K562 (cell line): ENCODE measurements around the gene CSF1. TPM values are rescaled to one million over a fixed set of nuclear protein-coding genes. Genes with fewer than 3 reads are reported as not detected.

Source experiments
- ARHGAP35 ChIP-seq: fragments of 450-650 bp; IDR thresholded peaks from 2 replicates; pipeline ENCODE4 v1.6.1; 2018; ENCODE audit not compliant: partially characterized antibody
- BCOR ChIP-seq: fragments of 450-650 bp; IDR thresholded peaks from 2 replicates; pipeline ENCODE4 v1.6.1; 2016
- BRD9 ChIP-seq: fragments of 450-650 bp; IDR thresholded peaks from 2 replicates; pipeline ENCODE4 v1.6.1; 2018; ENCODE audit warnings: low read depth; ENCODE audit not compliant: partially characterized antibody
- CHD7 ChIP-seq: fragments of 200-600 bp; sonication (generic); IDR thresholded peaks from one replicate; pipeline ENCODE4 v1.6.1; 2012; ENCODE audit warnings: mild to moderate bottlenecking, low read depth, low read length, inconsistent platforms
- EGR1 ChIP-seq: fragments of 450-650 bp; conservative IDR thresholded peaks from 2 replicates; pipeline ENCODE4 v1.6.1; 2017; ENCODE audit warnings: mild to moderate bottlenecking
- HDAC1 ChIP-seq, 2 experiments: fragments of 450-650 bp; IDR thresholded peaks; 2 replicates each; pipeline ENCODE4 v1.6.1; 2016 to 2017; ENCODE audit warnings: inconsistent platforms in 1 of 2, mild to moderate bottlenecking in 1 of 2, moderate library complexity in 1 of 2
- IRF9 ChIP-seq: fragments of 450-650 bp; IDR thresholded peaks from 2 replicates; pipeline ENCODE4 v1.6.1; 2016; ENCODE audit warnings: missing biosample characterization, missing genetic modification characterization
- MCM3 ChIP-seq: fragments of 450-650 bp; IDR thresholded peaks from 2 replicates; pipeline ENCODE4 v1.6.1; 2016
- SMARCB1 ChIP-seq: IDR thresholded peaks from 2 replicates; pipeline ENCODE4 v1.6.1; 2011; ENCODE audit warnings: improper control_type of control experiment, low read depth; ENCODE audit not compliant: insufficient read length
- ZBTB12 ChIP-seq: fragments of 250-450 bp; sonication (Bioruptor Pico); IDR thresholded peaks from 2 replicates; pipeline ENCODE4 v1.4.0; 2020
- ZBTB34 ChIP-seq: fragments of 250-450 bp; sonication (Bioruptor Pico); IDR thresholded peaks from 2 replicates; pipeline ENCODE4 v1.8.0; 2021; ENCODE audit warnings: mild to moderate bottlenecking, moderate library complexity
- polyA plus RNA-seq, 8 experiments: library from polyadenylated mRNA; depleted of rRNA in 4 of 8; stranded (reverse) in 5 of 8; unstranded in 3 of 8; fragments of >200 nt; fragmentation: Nextera tagmentation in 2 of 8; fragmentation: Illumina TruSeq in 1 of 8; extraction: Ambion mirVana in 2 of 8; extraction: Trizol in 1 of 8; gene quantifications; 2 replicates each; pipeline versions ENCODE4 v1.2.1 to v1.2.3, GENCODE V29; 2011 to 2014; ENCODE audit warnings: inconsistent platforms in 1 of 8, missing spikeins in 1 of 8
- total RNA-seq, 7 experiments: library from RNA; depleted of rRNA in 6 of 7; stranded (reverse); fragments of >200 nt in 6 of 7; fragmentation: Illumina TruSeq in 2 of 7; extraction: Trizol in 2 of 7; gene quantifications; 2 replicates each; pipeline versions ENCODE4 v1.2.1 to v1.2.3, GENCODE V29; 2011 to 2021; ENCODE audit warnings: low replicate concordance in 1 of 7

Gene CSF1
- total and polyA plus RNA-seq, 9 of the 15 experiments (the other 6 are each of a cell fraction or from before 2014, with no cell fraction given) = 0.18 to 11.8 (median 2.8) TPM

- no peak for TF ChIP-seq ZBTB34 (CRISPR knock-in tag)
- TF ChIP-seq CHD7 = no peak
- TF ChIP-seq IRF9 (tag) = no peak
- peak; percentile 6 for TF ChIP-seq ARHGAP35
- TF ChIP-seq ZBTB12 (CRISPR knock-in tag) = no peak
- TF ChIP-seq HDAC1 (IDR thresholded peaks at IDR 0.05) = peak in 1 of 2 experiments; percentile 64; a peak in 2 of 4 replicates
- TF ChIP-seq EGR1 = peak; percentile 97
- no peak for TF ChIP-seq SMARCB1
- no peak for TF ChIP-seq BRD9
- TF ChIP-seq BCOR = no peak
- TF ChIP-seq MCM3 = no peak
These were observed 20.3 kb upstream of the CSF1 start (continued) for GRCh38 chr1:109890115-109890953.
